Stimulated activated CD8-positive, alpha-beta memory T cell treated with anti-CD3 and anti-CD28 coated beads, Interleukin-7, amount 100 ng/mL, for 24 hours (primary cell): Measurements from ENCODE around the gene CFAP20DC.
"Not testable (repeated sequence)": the region's sequence is repeated elsewhere in the genome, so short reads cannot be mapped to it uniquely, and the experiment has no call there.

Experiments used
- DNase-seq: peaks from one replicate; pipeline ENCODE4 v3.0.0-alpha.2; 2020; ENCODE audit warnings: low read depth

Gene CFAP20DC

GRCh38 chr3:59017617-59017984, 32.2 kb downstream of the CFAP20DC start:
- DNase-seq = no peak

GRCh38 chr3:59016930-59017616, 32.8 kb downstream of the CFAP20DC start:
- DNase-seq = no peak

DNA sequence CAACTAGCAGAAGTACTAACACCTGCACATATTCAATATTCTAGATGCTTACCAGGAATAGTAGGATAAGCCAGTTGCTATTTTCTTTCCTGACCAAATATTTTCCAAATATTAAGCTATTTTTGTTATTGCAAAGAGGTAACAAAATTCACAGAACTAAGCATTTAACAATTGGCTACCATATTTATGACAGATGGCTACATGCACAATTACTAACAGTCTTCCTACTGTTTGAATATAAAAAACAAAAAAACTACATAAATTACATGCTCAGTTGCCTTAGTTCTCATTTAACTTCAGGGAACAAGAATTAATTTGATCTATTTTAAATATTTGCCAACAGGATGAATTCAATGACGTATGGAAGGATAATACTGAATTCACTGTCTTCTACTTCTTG, 36.2 kb downstream of the CFAP20DC start:
- no peak for DNase-seq

GRCh38 chr3:59006634-59007517, 42.9 kb downstream of the CFAP20DC start:
- DNase-seq = no peak

GRCh38 chr3:59001675-59002074, 48.1 kb downstream of the CFAP20DC start:
- DNase-seq = no peak

DNA sequence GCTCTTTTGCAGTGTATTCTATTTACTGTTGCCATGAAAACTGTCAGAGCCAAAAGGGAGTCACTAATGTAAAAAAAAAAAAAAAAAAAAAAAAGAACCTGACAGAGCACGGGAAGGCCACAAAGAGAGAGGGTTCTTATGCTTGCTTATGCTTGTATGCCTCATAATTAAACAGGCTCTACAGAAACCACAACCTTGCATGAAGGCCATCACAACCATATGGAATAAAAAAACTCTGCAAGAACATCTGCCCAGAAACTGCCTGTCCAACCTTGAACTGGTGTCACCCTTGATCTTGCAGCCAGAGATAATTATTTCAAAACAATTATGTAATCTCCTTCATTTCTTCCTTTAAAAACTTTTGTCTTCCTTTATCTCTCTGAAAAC, 50.1 kb downstream of the CFAP20DC start:
- DNase-seq = no peak

DNA sequence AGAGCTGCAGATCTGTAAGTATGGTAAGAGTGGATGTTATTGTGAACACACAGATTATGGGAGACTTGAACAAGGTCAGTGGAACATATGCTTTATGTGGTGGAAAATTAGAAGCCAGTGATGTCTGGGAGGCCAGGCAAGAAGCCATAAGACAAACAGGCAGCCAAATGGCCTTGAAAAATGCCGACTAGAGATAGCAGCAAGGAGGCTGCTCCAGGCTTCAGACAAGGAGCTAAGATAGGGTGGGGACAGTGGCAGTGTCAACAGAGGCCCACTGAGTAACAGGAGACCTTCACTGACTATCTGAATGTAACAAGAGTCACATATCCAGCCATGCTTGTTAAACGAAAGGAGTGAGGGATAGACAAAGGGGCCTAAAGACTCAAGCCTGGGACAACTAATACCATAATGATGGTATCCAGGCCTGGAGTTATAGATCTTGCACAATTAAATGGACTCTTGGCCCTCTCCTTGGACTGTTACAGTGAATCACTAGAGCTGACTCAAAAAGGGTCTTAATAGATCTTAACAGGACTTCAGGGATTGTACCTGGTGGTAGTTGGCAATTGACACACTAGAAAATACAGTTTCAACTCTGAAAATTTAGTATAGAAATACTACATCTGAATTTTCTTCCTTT, 50.6 kb downstream of the CFAP20DC start:
- DNase-seq = no peak

- no peak for DNase-seq
These were observed 51.2 kb downstream of the CFAP20DC start for GRCh38 chr3:58998476-58999117.

DNA sequence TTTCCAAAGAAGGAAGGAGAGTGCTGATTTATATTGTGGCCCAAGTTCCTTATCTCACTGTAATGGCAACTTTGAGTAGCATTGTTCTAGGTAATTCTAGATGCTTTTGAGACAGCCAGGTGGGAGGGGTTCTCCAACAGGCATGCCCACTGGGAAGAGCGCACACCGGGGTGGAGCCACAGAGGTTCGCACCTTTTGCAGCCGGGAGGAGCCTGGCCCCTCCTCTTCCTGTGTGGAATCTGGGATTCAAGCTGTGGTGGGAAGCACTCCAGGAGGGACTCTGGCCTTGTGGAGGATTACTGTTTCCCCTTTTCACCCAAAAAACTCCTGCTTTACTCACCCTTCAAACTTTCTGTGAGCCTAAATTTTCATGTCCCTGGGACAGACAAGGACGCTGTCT, 53.1 kb downstream of the CFAP20DC start:
- no peak for DNase-seq

DNA sequence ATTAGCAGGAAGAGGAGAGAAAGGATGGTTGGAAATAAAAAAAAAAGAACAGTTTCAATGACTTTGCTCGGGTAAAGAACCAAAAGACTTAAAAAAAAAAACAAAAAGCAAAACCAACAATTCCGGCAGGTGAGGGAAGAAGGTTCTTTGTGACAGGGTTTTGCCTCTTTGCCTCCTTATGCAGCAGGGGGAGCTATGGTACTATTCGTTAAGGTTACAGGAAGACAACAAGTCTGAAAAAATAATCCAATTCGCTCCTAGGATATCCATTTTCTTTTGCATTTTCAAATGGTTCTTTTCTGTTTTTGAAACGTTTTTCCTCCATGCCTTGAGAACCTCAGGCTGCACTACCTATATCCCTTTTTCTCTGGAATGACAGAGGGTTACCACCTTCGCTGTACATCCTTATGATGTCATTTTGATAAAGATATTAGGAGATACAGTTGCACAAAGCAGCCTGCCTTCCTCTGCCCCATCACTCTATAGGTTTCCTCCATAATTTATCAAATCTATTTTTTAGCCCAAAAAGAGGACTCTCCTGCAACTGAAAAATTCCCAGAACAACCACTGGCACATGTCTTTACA, 55.0 kb downstream of the CFAP20DC start:
- no peak for DNase-seq

DNA sequence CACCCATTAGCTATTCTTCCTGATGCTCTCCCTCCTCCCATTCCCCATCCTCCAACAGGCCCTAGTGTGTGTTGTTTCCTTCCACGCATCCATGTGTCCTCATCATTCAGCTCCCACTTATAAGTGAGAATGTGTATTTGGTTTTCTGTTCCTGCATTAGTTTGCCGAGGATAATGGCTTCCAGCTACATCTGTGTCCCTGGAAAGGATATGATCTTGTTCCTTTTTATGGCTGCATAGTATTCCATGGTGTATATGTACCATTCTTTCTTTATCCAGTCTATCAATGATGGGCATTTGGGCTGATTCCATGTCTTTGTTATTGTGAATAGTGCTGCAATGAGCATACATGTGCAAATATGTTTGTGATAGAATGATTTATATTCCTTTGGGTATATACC, 56.3 kb downstream of the CFAP20DC start:
- DNase-seq = no peak

DNA sequence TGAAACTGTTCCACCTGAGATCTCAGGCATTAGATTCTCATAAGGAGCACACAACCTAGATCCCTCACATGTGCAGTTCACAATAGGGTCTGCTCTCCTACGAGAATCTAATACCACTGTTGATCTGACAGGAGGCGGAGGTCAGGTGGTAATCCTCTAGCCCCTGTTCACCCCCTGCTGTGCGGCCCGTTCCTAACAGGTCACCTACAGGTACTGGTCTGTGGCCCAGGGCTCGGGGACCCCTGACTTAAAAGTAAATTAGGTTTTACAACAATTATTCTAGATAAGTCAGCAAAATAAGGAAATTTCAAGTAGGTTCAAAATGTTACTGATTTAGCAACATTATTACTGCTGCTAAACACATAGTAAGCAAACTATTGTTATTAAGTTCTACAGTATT, 58.2 kb downstream of the CFAP20DC start:
- DNase-seq = no peak

DNA sequence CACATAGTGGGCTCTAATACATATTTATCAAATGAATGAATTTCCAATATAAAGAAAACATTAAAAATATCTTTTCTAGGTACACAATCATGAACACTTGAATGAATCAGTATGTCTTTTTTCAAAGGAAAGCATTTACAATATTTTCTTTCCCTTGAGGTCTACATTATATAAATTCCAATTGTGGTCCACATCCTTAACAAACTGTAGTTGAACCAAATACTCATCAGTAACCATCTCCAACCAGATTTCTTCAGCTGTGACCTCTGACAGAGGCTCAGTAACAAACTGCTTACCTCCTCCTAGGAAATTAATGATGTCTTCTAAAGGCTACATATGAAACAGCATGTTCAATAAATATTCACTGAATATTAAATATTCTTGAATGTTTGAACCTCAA, 58.8 kb downstream of the CFAP20DC start:
- no peak for DNase-seq

DNA sequence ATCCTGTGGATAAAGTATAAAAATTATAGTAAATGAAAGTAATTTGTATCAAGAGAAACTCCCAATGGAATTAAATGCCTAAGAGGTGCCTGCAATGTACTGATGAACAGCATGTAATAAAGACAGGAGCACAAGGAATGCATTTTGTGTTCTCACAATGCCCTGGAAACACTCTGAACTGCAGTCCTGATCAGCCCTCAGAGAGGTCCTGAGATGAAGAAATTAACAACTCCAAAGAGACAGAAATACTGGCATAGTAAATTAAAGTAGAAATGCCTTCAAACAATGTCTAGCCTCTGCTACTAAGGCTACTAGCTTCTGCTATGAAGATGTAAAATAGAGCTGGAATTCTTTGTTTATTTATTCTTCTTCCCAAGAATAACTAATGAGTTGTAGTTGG, 59.9 kb downstream of the CFAP20DC start:
- DNase-seq = no peak

GRCh38 chr3:58989163-58989562, 60.7 kb downstream of the CFAP20DC start:
- no peak for DNase-seq

GRCh38 chr3:58988041-58988440, 61.8 kb downstream of the CFAP20DC start:
- no peak for DNase-seq

DNA sequence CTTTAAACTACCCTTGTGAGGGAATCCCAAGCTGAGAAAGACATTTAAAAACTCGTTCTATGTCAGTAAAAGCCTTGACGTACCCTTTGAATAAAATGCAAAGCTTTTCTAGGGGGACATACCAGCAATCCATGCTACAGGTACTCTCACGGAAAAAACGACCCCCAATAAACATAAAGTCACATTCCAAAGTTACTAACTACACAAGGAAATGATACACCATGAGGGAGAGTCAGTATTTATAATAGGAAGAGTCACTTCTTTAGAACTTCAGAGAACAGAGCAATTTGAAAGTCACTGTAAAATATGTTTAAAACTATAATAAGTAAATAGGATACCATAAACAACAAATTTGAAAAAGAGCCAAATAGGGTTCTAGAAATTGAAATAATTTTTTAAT, 63.2 kb downstream of the CFAP20DC start:
- DNase-seq = no peak

- DNase-seq = no peak
These were observed 70.0 kb downstream of the CFAP20DC start for GRCh38 chr3:58979840-58980239.

DNA sequence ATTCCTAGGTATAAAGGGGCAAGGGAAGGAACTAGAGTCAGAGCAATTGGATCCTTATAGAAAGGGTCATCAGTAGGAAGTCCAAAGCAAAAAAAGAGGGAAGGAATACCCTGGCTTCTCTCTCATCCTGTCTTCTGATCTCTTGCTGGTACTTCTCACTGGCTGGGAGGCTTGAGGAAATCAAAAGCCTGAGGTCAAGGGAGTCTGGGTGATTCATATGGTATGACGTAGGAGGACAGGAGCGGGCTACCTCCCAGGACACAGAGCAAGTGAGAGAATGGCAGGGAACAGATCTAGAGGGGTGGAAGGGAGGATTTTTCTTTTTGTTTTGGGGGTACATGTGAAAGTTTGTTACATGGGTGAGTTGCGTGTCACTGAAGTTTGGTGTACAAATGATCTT, 76.0 kb downstream of the CFAP20DC start:
- no peak for DNase-seq

DNA sequence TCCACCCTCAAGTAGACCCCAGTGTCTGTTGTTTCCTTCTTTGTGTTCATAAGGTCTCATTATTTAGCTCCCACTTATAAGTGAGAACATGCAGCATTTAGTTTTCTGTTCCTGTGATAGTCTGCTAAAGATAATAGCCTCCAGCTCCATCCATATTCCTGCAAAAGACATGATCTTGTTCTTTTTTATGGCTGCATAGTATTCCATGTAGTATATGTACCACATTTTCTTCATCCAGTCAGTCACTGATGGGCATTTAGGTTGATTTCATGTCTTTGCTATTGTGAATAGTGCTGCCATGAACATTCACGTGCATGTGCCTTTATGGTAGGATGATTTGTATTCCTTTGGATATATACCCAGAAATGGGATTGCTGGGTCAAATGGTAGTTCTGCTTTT, 82.0 kb downstream of the CFAP20DC start:
- DNase-seq = not testable (repeated sequence)

DNA sequence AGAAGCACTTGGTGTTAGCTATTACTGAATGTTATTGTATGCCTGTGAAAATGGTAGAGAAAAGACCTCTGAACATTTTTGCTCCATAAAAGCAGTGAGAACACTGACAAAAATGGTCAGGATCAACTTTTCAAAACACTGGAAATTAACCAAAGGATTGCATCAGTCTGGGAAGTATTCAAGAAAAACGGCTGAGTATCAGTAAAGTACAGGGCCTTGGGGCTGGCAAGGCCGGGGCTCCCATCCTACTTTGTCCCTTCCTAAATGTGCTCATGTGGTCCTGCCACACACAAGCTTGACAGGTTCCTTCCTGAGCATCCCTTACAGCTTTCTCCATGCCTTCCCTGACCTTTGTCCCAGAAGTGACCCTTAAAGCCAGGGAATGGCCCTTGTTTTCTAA, 84.0 kb downstream of the CFAP20DC start:
- no peak for DNase-seq

DNA sequence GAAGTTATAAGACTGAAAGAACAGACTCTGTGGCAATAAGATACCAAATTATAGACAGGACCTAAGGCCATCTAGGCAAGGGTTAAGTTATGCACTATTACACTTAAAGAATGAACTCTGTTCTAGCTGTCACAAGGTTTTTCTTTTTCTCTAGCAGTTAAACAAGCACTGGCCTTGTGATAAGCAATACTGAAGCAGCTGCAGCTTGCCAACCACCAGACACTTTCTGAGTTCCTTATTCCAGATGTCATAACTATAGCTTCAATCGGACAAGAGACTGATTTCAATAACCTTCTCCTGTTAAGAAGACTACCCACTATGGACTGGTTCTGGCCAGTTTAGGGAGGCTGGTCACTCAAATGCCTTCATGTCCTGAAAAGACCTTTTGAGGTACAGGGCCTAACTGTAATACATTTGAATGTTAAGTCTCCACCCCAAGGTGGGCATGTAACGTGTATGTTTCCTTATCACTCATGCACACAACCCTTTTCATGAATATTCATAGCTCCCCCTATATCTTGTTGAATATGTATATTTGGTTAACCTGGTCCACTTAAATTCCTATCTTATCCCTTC, 85.8 kb downstream of the CFAP20DC start:
- DNase-seq = no peak
